ENCODE results near the gene ANXA4.
"Not testable (repeated sequence)": the region's sequence is repeated elsewhere in the genome, so short reads cannot be mapped to it uniquely, and the experiment has no call there.

ANXA4 gene

DNA sequence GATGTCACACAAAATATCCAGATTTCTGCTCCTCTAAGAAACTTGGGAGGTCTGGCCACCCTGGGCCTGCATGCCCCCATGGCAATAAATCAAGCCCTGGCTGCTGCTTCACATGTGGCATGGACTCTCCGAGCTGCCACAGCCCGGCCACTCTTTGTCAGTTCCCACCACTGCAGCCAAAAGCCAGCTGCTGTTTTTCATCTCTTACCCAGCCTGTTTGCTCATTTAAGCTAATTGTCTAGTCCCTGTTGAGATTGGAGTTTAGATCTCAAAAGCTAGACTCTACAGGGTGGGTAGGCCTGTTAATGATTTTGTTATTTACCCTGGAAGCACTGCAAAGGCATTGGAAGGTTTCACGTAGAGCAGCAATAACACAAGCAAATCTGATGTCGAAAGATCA lies 20.9 kb upstream of the ANXA4 start:
- no peak for DNase-seq

- DNase-seq: no peak
Observed at GRCh38 chr2:69723791-69724190, 18.1 kb upstream of the ANXA4 start.

GRCh38 chr2:69724540-69725159 lies 17.3 kb upstream of the ANXA4 start:
- DNase-seq: peak; percentile 81

GRCh38 chr2:69725706-69726360 lies 16.1 kb upstream of the ANXA4 start:
- DNase-seq: no peak

- no peak for DNase-seq
Observed at GRCh38 chr2:69729266-69729665, 12.7 kb upstream of the ANXA4 start.

- no peak for DNase-seq
Observed at GRCh38 chr2:69729781-69730180, 12.2 kb upstream of the ANXA4 start.

DNA sequence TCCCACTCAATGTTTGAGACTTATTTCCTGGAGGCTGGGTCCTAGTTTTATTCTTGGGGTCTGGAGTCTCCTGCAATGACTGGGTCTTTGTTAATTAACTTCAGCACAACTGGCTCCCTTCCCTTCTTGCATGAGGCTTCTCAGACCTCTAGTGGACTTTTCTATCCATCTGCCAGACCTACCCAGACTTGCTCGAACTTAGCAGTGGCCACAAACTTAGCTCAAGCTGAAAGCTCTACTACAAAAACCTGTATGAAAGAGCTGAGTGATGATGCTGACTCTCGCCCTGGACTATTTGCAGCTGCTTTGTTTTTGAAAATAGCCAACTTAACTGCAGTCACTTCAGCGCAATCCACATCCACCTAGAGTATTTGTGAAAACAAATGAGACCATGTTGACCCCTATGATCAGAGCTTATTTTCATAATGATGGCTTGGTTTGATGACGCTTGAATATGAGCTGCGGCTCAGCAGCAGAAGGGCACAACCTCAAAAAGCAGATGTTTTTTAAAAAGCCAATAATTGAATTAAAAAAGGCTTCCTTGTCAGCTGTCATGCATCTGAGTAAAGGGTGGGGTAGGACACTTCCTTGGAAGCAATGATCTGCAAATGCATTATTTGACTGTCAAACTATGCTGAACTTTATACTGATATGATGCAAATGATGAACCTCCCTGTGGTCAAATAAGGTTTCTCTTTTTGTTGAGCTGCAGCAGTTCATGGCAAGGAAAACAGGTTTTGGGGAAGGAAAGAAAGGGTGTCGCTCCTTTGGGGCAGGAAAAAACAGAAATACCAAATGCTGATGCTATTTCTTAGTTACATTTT lies 10.6 kb upstream of the ANXA4 start:
- no peak for DNase-seq

DNA sequence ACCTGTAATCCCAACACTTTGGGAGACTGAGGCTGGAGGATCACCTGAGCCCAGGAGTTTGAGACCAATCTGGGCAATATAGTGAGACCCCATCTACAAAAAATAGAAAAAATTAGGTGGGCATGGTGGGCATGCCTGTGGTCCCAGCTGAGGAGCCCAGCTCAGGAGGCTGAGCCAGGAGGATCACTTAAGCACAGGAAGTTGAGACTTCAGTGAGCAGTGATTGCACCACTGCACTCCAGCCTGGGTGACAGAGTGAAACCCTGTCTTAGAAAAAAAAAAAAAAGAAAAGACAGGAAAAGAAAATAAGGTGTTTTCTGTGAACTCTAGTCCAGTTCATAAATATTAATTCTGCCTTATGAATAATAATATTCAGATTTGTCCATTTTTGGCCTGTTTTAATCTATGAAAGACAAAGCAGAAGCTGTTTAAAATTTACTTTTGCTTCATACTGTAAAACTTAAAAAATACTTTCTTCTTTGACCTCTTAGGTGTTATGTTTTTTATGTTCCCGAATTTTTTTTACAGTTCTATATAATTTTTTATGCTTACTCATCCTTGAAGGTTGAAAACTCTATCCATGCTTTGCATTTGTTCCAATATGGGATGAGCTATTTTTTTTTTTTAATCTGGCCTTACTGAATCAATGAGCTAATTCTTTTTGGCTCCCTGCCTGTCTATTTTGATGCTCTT lies 8.4 kb upstream of the ANXA4 start:
- DNase-seq: no peak

DNA sequence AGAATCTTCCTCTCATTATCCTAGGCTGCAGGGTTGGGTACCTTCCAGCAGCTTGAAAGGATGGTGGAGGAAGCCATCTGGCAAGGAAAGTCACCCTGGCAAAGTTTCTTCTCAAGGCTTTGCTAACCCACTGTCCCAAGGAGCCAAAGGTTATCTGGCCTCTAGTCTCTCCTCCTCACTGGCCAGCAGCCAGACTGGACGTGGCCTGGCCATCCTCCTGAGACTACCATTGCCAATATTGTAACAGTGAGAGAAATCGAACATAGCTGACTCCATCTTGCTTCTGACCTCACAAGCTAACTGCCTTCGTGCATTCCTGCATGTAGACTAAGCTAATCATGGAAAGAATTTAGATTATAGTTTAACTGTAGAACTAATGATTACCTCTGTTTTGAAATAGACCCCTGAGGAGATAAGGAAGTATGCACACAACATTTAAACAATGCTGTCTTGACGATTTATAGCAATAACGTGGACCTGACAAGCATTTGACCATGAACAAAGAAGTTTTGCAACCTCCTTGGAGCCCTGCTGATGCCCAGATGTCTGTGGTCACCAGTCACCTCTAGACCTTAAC lies 7.8 kb upstream of the ANXA4 start:
- no peak for DNase-seq

GRCh38 chr2:69734854-69735544 lies 6.9 kb upstream of the ANXA4 start:
- DNase-seq: no peak

GRCh38 chr2:69735686-69736085 lies 6.2 kb upstream of the ANXA4 start:
- DNase-seq: no peak

GRCh38 chr2:69738149-69738548 lies 3.8 kb upstream of the ANXA4 start:
- DNase-seq: not testable (repeated sequence)

- DNase-seq: no peak
Observed at GRCh38 chr2:69740502-69740951, 1.4 kb upstream of the ANXA4 start.

DNA sequence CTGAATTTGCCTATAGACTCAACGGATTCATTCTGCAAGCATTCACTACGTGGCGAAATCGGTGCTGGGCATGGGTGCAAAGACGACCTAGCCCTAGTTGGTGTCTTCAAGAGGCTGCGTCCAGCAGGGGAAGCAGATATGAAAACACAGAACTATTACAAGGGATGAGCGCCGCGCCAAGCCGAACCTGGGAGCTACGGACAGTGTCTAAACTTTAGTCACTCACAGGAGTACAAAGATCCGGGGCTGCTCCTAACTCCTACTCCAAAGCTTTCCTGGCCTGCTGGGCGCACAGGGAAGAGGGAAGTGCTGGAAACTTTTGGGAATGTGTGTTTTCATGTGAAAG lies 732 bp upstream of the ANXA4 start:
- peak; percentile 15 for DNase-seq

DNA sequence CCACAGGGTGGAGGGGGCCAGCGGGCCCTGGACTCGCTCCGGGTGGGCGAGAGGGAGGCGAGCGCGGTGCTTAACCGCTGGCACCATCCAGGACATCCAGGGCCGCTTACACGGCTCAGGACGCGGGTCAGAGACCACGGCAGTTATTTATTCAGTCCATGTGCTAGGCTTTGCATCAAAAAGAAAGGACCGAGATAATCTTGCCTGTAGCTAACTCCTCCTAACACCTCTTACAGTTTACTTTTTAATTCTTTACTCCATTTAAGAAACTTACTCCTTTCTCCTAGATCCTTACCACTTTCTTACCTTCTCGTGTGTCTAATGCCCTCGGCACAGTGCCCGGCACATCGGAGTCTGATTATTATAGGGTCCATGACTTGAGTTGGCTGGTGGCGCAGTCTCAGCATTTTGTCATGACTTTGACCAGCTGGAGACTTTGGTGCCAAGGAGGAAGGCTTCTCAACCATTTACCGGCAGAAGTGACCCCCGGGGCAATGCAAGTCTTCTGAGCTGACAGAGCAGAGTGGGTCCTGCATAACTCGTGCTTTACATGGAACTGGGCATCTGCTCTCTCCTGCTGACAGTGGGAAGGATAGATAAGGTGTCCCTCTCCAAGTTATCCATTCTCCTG lies 503 bp downstream of the ANXA4 start:
- no peak for DNase-seq

DNA sequence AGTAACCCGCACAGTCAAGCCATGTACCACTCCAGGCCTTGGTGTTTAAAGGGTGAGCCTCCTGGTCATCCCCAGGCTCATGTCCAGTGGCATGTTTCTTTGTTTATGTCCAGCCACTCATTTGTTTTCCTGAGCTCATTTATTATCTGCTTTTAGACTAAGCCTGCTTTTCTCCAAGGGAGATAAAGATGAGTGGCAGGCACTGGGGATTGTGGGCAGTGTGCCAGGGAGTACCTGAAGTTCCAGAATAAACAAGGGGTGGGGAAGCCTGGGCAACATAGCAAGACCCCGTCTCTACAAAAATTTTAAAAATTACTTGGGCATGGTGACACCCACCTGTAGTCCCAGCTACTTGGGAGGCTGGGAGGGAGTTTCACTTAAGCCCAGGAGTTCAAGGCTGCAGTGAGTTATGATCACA lies 1.9 kb downstream of the ANXA4 start:
- no peak for DNase-seq

- DNase-seq: no peak
Observed at GRCh38 chr2:69744456-69744855, 2.5 kb downstream of the ANXA4 start.

DNA sequence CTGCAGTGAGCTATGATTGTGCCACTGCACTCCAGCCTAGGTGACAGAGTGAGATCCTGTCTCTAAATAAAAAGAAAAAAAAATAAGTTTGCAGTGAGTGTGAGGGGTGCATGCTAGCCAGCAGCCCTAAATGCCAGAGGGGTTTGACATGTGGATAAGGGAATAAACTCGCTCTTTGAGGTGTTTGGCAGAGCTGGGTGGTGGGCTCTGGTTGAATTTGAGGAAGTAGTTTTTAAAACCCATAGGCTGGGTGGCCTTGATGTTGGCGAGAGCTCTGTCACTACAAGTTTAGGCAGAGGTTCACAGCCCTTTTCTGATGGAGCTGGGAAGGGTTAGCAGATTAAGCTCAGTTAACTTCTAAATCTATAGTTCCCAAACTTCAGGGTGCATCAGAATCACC lies 3.1 kb downstream of the ANXA4 start:
- DNase-seq: no peak

DNA sequence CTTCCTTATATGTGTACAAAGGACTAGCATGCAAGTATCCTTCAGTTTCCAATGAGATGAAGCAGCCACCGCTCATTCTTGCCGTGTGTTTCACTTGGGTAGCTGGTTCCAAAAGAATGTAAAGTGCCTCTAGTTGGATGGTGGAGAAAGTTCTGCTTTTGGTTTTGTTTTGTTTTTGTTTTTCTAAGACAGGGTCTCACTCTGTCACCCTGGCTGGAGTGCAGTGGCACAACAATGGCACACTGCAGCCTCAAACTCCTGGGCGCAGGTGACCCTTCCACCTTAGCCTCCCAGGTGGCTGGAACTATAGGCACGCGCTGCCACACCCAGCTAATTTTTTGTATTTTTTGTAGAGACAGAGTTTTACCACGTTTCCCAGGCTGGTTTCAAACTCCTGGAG lies 8.3 kb downstream of the ANXA4 start:
- DNase-seq: no peak

GRCh38 chr2:69753659-69754363 lies 11.9 kb downstream of the ANXA4 start:
- no peak for DNase-seq

DNA sequence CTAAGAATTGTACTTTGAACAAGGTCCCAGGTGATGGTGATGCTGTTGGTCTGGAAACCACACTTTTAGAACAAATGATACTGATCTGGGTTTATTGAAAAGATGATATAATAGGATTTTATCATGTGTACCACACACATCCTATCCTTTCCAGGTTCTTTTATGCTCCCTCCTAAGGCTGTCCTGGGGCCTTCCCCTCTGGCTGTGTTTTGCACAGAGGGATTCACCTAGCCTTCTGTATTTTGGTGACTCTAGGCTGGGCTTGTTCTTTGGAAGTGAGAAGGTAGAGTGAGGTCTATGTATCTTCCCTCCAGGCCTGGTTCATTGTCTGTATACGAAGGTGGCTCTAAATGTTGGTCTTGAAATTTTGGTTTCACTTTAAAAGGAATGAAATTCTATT lies 12.7 kb downstream of the ANXA4 start:
- DNase-seq: no peak
